Loucy (cell line): ENCODE data around the gene FKBP6.

ENCODE experiments used
- CTCF ChIP-seq: fragments of 200-600 bp; sonication (generic); conservative IDR thresholded peaks from 2 replicates; pipeline ENCODE4 v1.5.1; 2014; ENCODE audit warnings: mild to moderate bottlenecking, antibody characterized with exemption, low read length
- EZH2phosphoT487 ChIP-seq: fragments of 200-600 bp; IDR thresholded peaks from 2 replicates; pipeline ENCODE4 v1.6.1; 2018; ENCODE audit warnings: antibody characterized with exemption, mild to moderate bottlenecking, moderate library complexity, borderline replicate concordance

- TF ChIP-seq EZH2phosphoT487: no peak
- no peak for TF ChIP-seq CTCF
Measured at GRCh38 chr7:73359306-73359705, 31.3 kb downstream of the FKBP6 start.
